Activated CD4-positive, alpha-beta T cell treated with anti-CD3 and anti-CD28 coated beads, Interleukin-2, amount 10 ng/mL, durations not matched to agents 7 days and 5 days (primary cell): ENCODE measurements around the gene PLD1. TPM values are rescaled to one million over a fixed set of nuclear protein-coding genes. Genes with fewer than 3 reads are reported as not detected.
"Not testable (repeated sequence)": the region's sequence is repeated elsewhere in the genome, so short reads cannot be mapped to it uniquely, and the experiment has no call there.

Experiments used
- CTCF ChIA-PET: fragments of 350-600 bp; sonication (Branson Sonifier 250); formaldehyde crosslinking; loops from one replicate; lab custom pipeline; 2021; ENCODE audit warnings: antibody characterized with exemption; lab: Charles Lee
- POLR2A ChIA-PET: fragments of 350-600 bp; sonication (Branson Sonifier 250); formaldehyde crosslinking; loops from one replicate; lab custom pipeline; 2021; ENCODE audit warnings: antibody characterized with exemption; lab: Charles Lee
- DNase-seq: peaks from one replicate; pipeline ENCODE4 v3.0.0-alpha.2; 2020
- H3K27ac Mint-ChIP-seq: one replicate; pipeline ENCODE4 v1.8.0; 2021; ENCODE audit warnings: mild to moderate bottlenecking, moderate library complexity, mixed read lengths
- H3K27me3 Mint-ChIP-seq: one replicate; pipeline ENCODE4 v1.8.0; 2021; ENCODE audit warnings: mixed read lengths
- H3K36me3 Mint-ChIP-seq: one replicate; pipeline ENCODE4 v1.8.0; 2021; ENCODE audit warnings: low read depth, mixed read lengths
- H3K4me1 Mint-ChIP-seq: one replicate; pipeline ENCODE4 v1.8.0; 2021; ENCODE audit warnings: mixed read lengths
- H3K4me3 Mint-ChIP-seq: one replicate; pipeline ENCODE4 v1.8.0; 2021; ENCODE audit warnings: mild to moderate bottlenecking, moderate library complexity, mixed read lengths
- H3K9me3 Mint-ChIP-seq: one replicate; pipeline ENCODE4 v1.8.0; 2021; ENCODE audit warnings: mixed read lengths
- total RNA-seq, 2 experiments: library from RNA; stranded (reverse); gene quantifications; one replicate each; pipeline ENCODE4 v1.2.3, GENCODE V29; 2021

Gene PLD1
- total RNA-seq, 2 experiments from 2014 or later = 0.50 to 0.94 TPM

GRCh38 chr3:171822431-171823106 is 12.3 kb upstream of the PLD1 start:
- Mint-ChIP-seq H3K27me3 (peaks cover 7% of the 10 kb centered on the region), H3K4me1 (no peaks in the 10 kb centered on the region), H3K36me3 (no peaks in the 10 kb centered on the region), H3K27ac (no peak overlapping the region), H3K9me3 (peaks cover 2% of the 10 kb centered on the region), H3K4me3 (no peak overlapping the region)
- DNase-seq = no peak
- POLR2A ChIA-PET = no interaction called here
- CTCF ChIA-PET = interaction anchor here (1.7 kb wide), 1 partner anchor 17 kb away, joined by 7 read pairs; no protein-coding TSS in a partner anchor

DNA sequence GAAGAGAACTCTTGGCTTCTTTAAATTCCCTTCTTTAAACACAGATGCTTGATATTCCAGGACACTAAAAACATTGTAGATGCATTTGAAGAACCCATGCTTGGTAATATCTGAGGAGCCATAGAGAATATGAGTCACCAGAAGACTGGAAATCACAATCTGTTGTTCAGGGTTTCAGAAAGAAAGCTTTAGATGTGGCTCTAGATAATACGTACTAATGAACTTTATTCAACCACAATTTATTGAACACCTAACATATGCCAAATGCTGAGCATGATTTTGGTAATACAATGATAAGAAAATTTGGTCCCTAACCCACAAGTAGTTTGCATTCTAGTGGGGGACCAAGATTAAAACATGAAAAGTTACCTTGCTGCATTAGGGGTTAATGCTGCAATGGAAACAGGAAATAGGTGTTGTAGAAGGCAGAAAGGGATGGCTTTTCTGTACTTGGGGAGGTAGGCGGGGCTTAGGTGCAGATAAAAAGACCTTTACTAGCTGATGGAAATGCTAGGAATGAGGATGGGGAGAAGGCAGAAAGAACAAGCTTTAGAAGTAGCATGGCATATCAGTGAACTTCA is 11.6 kb upstream of the PLD1 start:
- H3K4me3 Mint-ChIP-seq = no peak overlapping the region
- H3K36me3 Mint-ChIP-seq = no peaks in the 10 kb centered on the region
- H3K27me3 Mint-ChIP-seq = peaks cover 7% of the 10 kb centered on the region
- ChIA-PET CTCF (interaction anchor here (1.7 kb wide), 1 partner anchor 18 kb away, joined by 7 read pairs; no protein-coding TSS in a partner anchor), POLR2A (no interaction called here)
- H3K4me1 Mint-ChIP-seq = no peaks in the 10 kb centered on the region
- DNase-seq = no peak
- peaks cover 2% of the 10 kb centered on the region for H3K9me3 Mint-ChIP-seq
- no peak overlapping the region for H3K27ac Mint-ChIP-seq

DNA sequence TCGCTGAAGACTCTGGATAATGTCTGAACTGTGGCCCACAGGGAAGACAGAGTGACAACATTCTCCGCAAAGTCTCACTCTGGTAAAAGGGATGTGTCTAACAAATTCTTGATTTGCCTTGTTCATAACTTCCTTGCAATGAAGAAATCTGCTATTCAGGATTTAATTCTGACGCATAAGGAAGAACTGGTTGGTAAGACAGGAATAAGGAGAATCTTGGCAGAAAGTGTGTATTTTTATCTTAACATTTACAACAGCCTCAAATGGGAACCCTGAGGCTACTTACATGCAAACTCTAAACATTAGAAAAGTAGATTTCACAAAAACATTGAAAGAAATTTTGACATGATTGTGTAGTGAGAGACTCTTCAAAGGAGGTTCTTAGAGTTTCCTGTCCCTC is 10.8 kb upstream of the PLD1 start:
- DNase-seq = no peak
- no peaks in the 10 kb centered on the region for H3K4me1 Mint-ChIP-seq
- no peaks in the 10 kb centered on the region for H3K36me3 Mint-ChIP-seq
- H3K9me3 Mint-ChIP-seq = peaks cover 2% of the 10 kb centered on the region
- CTCF ChIA-PET = no interaction called here
- peaks cover 11% of the 10 kb centered on the region for H3K27me3 Mint-ChIP-seq
- POLR2A ChIA-PET = no interaction called here
- no peak overlapping the region for H3K27ac Mint-ChIP-seq
- no peak overlapping the region for H3K4me3 Mint-ChIP-seq

GRCh38 chr3:171817074-171817800 is 7.0 kb upstream of the PLD1 start:
- ChIA-PET POLR2A (no interaction called here), CTCF (no interaction called here)
- H3K27me3 Mint-ChIP-seq = peaks cover 26% of the 10 kb centered on the region
- no peak for DNase-seq
- H3K4me3 Mint-ChIP-seq = no peak overlapping the region
- H3K4me1 Mint-ChIP-seq = no peaks in the 10 kb centered on the region
- peaks cover 2% of the 10 kb centered on the region for H3K9me3 Mint-ChIP-seq
- H3K36me3 Mint-ChIP-seq = no peaks in the 10 kb centered on the region
- H3K27ac Mint-ChIP-seq = no peak overlapping the region

DNA sequence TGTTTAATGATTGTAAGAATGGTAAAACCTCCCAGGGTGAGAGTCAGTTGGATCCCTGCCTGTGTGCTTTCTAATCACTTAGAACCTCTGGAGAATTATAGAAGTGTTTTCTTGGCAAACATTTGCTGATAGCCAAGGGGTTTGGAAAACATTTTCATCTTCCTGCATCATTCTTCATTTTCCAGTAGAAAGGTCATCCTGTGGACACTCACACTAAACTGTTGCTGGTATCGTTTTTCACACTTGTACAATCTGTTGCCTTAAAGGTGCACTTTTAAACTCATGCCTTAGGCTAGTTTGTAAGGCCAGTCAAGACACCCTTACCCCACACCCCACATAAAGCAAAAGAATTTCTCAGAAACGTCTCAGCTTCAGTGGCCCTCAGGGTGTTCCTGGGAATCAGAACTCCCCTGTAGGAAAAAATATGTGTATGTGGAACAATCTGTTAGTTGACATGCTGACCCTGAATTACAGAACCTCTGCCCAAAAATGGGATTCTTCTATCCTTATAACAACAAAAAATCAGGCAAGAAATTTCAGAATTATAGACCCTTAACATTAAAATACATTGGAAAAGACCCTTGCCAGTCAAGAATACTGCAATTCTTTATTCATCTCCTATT is 5.8 kb upstream of the PLD1 start:
- Mint-ChIP-seq H3K4me3 (no peak overlapping the region), H3K4me1 (no peaks in the 10 kb centered on the region), H3K36me3 (no peaks in the 10 kb centered on the region), H3K9me3 (peaks cover 2% of the 10 kb centered on the region), H3K27me3 (peaks cover 33% of the 10 kb centered on the region), H3K27ac (no peak overlapping the region)
- DNase-seq = no peak
- POLR2A ChIA-PET = no interaction called here
- CTCF ChIA-PET = interaction anchor here (0.8 kb wide), 1 partner anchor 426 kb away, joined by 3 read pairs; no protein-coding TSS in a partner anchor

DNA sequence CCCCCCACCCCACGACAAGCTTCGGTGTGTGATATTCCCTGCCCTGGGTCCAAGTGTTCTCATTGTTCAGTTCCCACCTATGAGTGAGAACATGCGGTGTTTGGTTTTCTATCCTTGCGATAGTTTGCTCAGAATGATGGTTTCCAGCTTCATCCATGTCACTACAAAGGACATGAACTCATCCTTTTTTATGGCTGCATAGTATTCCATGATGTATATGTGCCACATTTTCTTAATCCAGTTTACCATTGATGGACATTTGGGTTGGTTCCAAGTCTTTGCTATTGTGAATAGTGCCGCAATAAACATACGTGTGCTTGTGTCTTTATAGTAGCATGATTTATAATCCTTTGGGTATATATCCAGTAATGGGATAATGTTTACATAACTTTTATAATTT is 4.4 kb upstream of the PLD1 start:
- H3K36me3 Mint-ChIP-seq, H3K9me3 Mint-ChIP-seq, H3K4me3 Mint-ChIP-seq, DNase-seq, H3K4me1 Mint-ChIP-seq, H3K27ac Mint-ChIP-seq, POLR2A ChIA-PET, CTCF ChIA-PET: not testable (repeated sequence)
- peaks cover 39% of the 10 kb centered on the region for H3K27me3 Mint-ChIP-seq

- CTCF ChIA-PET = no interaction called here
- Mint-ChIP-seq H3K27ac (peak overlapping the region; percentile 21), H3K9me3 (peaks cover 2% of the 10 kb centered on the region), H3K4me1 (peaks cover 11% of the 10 kb centered on the region), H3K4me3 (no peak overlapping the region), H3K27me3 (peaks cover 46% of the 10 kb centered on the region), H3K36me3 (no peaks in the 10 kb centered on the region)
- POLR2A ChIA-PET = interaction anchor here (0.7 kb wide), 1 partner anchor 322 kb away, joined by 5 read pairs; no protein-coding TSS in a partner anchor
- peak; percentile 7 for DNase-seq
These were observed 3.7 kb upstream of the PLD1 start for GRCh38 chr3:171813897-171814460.

DNA sequence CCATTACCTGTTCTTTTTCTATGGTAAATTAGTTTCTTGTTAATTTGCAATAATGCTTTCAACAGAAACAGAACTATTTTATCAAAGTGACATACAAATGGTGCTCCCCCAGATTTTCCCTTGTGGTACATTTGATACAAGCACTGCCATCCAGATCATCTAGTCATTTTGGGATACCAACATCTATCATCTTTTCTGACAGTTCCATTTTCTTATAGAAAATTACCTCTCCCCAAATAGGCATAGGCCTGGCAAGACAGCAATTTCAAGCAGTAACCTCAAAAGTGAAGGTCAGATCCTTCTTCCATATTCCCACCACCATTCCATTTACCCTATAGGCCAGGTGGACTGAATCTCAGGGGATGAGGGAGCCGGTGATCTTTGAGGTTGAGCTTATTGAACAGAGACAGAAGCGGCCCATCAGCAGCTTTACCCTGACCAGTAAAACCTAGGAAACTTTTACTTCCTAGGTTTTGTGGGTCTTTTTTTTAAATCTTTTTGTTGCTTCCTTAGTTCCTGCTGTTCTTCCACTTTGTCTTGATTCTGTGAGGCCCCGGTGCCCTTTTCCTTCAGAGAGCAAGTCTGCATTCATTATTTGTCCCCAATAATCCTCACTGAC is 3.1 kb upstream of the PLD1 start:
- H3K9me3 Mint-ChIP-seq = peaks cover 2% of the 10 kb centered on the region
- peaks cover 47% of the 10 kb centered on the region for H3K27me3 Mint-ChIP-seq
- peak overlapping the region; percentile 21 for H3K27ac Mint-ChIP-seq
- no peak for DNase-seq
- no peaks in the 10 kb centered on the region for H3K36me3 Mint-ChIP-seq
- CTCF ChIA-PET = no interaction called here
- peaks cover 11% of the 10 kb centered on the region for H3K4me1 Mint-ChIP-seq
- POLR2A ChIA-PET = no interaction called here
- H3K4me3 Mint-ChIP-seq = no peak overlapping the region

DNA sequence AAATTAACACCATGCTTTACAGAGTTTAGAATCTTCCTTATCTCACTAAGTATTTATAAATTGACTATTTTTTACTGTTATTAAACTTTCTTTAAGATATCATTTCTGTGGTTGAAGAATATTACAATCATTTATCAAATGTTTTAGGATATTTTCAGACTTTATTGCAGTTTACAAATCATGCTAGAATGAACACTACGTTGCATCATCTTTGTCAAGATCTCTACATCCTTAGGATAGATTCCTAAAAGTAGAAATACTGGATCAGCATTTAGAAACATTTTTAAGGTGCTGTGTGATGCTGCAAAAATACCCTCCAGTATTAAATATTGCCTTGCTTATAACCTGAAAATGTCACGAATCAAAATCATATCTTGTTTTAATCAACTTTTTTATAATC is 2.5 kb upstream of the PLD1 start:
- Mint-ChIP-seq H3K4me3 (no peak overlapping the region), H3K4me1 (peaks cover 11% of the 10 kb centered on the region), H3K36me3 (no peaks in the 10 kb centered on the region), H3K27ac (no peak overlapping the region), H3K27me3 (peaks cover 49% of the 10 kb centered on the region), H3K9me3 (peaks cover under 1% of the 10 kb centered on the region)
- ChIA-PET CTCF (no interaction called here), POLR2A (no interaction called here)
- no peak for DNase-seq

GRCh38 chr3:171811913-171812335 is 1.6 kb upstream of the PLD1 start:
- peaks cover 55% of the 10 kb centered on the region for H3K27me3 Mint-ChIP-seq
- no peak overlapping the region for H3K4me3 Mint-ChIP-seq
- POLR2A ChIA-PET = no interaction called here

GRCh38 chr3:171811295-171811912 is 1.1 kb upstream of the PLD1 start:
- Mint-ChIP-seq H3K36me3 (no peaks in the 10 kb centered on the region), H3K4me1 (peaks cover 11% of the 10 kb centered on the region), H3K9me3 (no peaks in the 10 kb centered on the region), H3K4me3 (no peak overlapping the region), H3K27ac (no peak overlapping the region), H3K27me3 (peaks cover 54% of the 10 kb centered on the region)
- DNase-seq = no peak
- CTCF ChIA-PET = no interaction called here
- POLR2A ChIA-PET = no interaction called here

More at GRCh38 chr3:171811913-171812335, 1.6 kb upstream of the PLD1 start:
- CTCF ChIA-PET = no interaction called here
- Mint-ChIP-seq H3K27ac (no peak overlapping the region), H3K9me3 (no peaks in the 10 kb centered on the region), H3K4me1 (peaks cover 11% of the 10 kb centered on the region), H3K36me3 (no peaks in the 10 kb centered on the region)
- no peak for DNase-seq
